ENCODE measurements around the gene SMAD2.

- TF ChIP-seq CTCF (IDR thresholded peaks at IDR 0.05; ENCODE audit: poor library complexity): no peak
- TF ChIP-seq EZH2 (IDR thresholded peaks at IDR 0.05; ENCODE audit: borderline replicate concordance): no peak
- no peak for TF ChIP-seq EZH2phosphoT487 (IDR thresholded peaks at IDR 0.05; ENCODE audit: low read depth, severe bottlenecking, unreplicated experiment)
Measured at GRCh38 chr18:47844828-47845498, 85.5 kb downstream of the SMAD2 start.
